GM06990 (cell line): ENCODE data around the gene TFEB.

Experiments used
- DNase-seq: peaks from one replicate; pipeline ENCODE4 v3.0.0-alpha.2; 2011; ENCODE audit not compliant: insufficient read length; ENCODE audit errors: extremely low read depth
- H3K27me3 ChIP-seq: replicated peaks from 2 replicates; pipeline ENCODE4 v1.6.0; 2011; ENCODE audit warnings: low read length; ENCODE audit not compliant: control insufficient read depth, insufficient read depth
- H3K36me3 ChIP-seq: 2 replicates; pipeline ENCODE4 v1.5.1; 2011; ENCODE audit warnings: low read length; ENCODE audit not compliant: control insufficient read depth, insufficient read depth
- H3K4me3 ChIP-seq: replicated peaks from 2 replicates; pipeline ENCODE4 v1.5.1; 2011; ENCODE audit warnings: low read depth, mild to moderate bottlenecking, control low read depth, low read length
- CTCF ChIP-seq: IDR thresholded peaks from 2 replicates; pipeline ENCODE4 v1.5.1; 2011; ENCODE audit warnings: low read length, control low read depth, mild to moderate bottlenecking, inconsistent platforms; ENCODE audit not compliant: insufficient read depth, poor library complexity, severe bottlenecking

The TFEB gene

GRCh38 chr6:41716516-41717391 is 18.7 kb downstream of the TFEB start:
- no peak for DNase-seq
- Histone ChIP-seq H3K36me3 (peaks cover 12% of the 10 kb centered on the region), H3K4me3 (peak overlapping the region; percentile 41)

GRCh38 chr6:41715795-41716515 is 19.5 kb downstream of the TFEB start:
- H3K27me3 ChIP-seq: no peaks in the 10 kb centered on the region
- peaks cover 13% of the 10 kb centered on the region for H3K36me3 ChIP-seq
- TF ChIP-seq CTCF: no peak
- H3K4me3 ChIP-seq: peak overlapping the region; percentile 31
- no peak for DNase-seq

More at GRCh38 chr6:41716516-41717391, 18.7 kb downstream of the TFEB start:
- TF ChIP-seq CTCF: no peak
- no peaks in the 10 kb centered on the region for H3K27me3 ChIP-seq

- no peak for TF ChIP-seq CTCF
- H3K4me3 ChIP-seq: peak overlapping the region; percentile 1; the same call in 1 of the 2 replicates
- H3K27me3 ChIP-seq: no peaks in the 10 kb centered on the region
- no peak for DNase-seq
- H3K36me3 ChIP-seq: peaks cover 13% of the 10 kb centered on the region
Observed at GRCh38 chr6:41714556-41715273, 20.7 kb downstream of the TFEB start.

GRCh38 chr6:41713650-41714291 is 21.6 kb downstream of the TFEB start:
- H3K27me3 ChIP-seq: no peaks in the 10 kb centered on the region
- H3K4me3 ChIP-seq: peak overlapping the region; percentile 31
- TF ChIP-seq CTCF: no peak
- DNase-seq: peak; percentile 81
- H3K36me3 ChIP-seq: peaks cover 14% of the 10 kb centered on the region

- no peaks in the 10 kb centered on the region for H3K27me3 ChIP-seq
- DNase-seq: no peak
- peaks cover 14% of the 10 kb centered on the region for H3K36me3 ChIP-seq
- no peak for TF ChIP-seq CTCF
- no peak overlapping the region; the same call in 1 of the 2 replicates for H3K4me3 ChIP-seq
Observed at GRCh38 chr6:41713159-41713649, 22.2 kb downstream of the TFEB start.
